GM10266 (cell line): ENCODE measurements around the gene CDH13.

Source experiments
- DNase-seq: peaks from one replicate; pipeline ENCODE4 v3.0.0; 2012; ENCODE audit errors: extremely low spot score
- CTCF ChIP-seq: IDR thresholded peaks from 2 replicates; pipeline ENCODE4 v1.5.1; 2012; ENCODE audit warnings: mild to moderate bottlenecking, low read depth; ENCODE audit not compliant: control insufficient read depth, insufficient read depth; ENCODE audit errors: missing control alignments

Gene CDH13

DNA sequence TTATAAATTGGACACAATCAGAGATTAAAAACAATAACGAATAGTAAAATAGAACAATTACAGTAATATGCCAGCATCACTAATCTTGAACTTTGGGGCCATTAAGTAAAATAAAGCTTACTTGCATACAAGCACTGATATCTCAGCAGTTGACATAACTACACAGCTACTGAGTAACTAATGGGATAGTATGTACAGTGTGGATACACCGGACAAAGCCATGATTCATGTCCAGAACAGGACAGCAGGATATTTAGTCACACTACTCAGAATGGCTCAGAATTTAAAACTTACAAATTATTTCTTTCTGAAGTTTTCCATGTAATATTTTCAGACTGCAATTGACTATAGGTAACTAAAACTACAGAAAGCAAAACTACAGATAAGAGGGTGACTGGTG lies 427.5 kb downstream of the CDH13 start:
- TF ChIP-seq CTCF = no peak

GRCh38 chr16:83058376-83058775 lies 431.6 kb downstream of the CDH13 start:
- no peak for TF ChIP-seq CTCF

More for the DNA sequence above, 427.5 kb downstream of the CDH13 start:
- DNase-seq = no peak

DNA sequence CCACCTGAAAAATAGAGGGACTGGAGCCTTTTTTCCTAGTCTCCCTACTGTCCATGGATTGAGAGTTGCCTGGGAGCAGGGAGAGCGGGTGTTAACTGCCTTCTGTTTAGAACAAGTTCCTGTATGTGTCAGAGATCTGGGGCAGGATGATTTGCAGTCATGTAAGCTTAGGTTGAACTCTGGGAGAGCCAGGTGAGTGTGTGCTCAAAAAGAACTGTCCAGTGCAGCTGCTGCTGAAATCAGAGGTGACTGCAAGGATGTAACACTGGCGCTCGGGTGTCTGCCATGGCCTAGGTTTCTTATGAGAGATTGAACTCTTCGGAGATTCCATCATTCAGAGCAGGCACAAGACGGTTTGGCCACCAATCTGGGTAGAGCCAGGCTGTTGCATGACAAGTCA lies 432.5 kb downstream of the CDH13 start:
- no peak for TF ChIP-seq CTCF
- DNase-seq = no peak

More at GRCh38 chr16:83058376-83058775, 431.6 kb downstream of the CDH13 start:
- no peak for DNase-seq

- TF ChIP-seq CTCF = no peak
Measured at GRCh38 chr16:83066011-83066410, 439.2 kb downstream of the CDH13 start.

GRCh38 chr16:83066881-83067280 lies 440.1 kb downstream of the CDH13 start:
- TF ChIP-seq CTCF = no peak
- no peak for DNase-seq

More at GRCh38 chr16:83066011-83066410, 439.2 kb downstream of the CDH13 start:
- no peak for DNase-seq

- no peak for TF ChIP-seq CTCF
- DNase-seq = no peak
Measured at GRCh38 chr16:83068686-83069085, 441.9 kb downstream of the CDH13 start.

- no peak for TF ChIP-seq CTCF
- no peak for DNase-seq
Measured at GRCh38 chr16:83070416-83071209, 443.8 kb downstream of the CDH13 start.
